Measurements from ENCODE around the gene C16orf78. TPM values are rescaled to one million over a fixed set of nuclear protein-coding genes. Genes with fewer than 3 reads are reported as not detected.

The C16orf78 gene
- total RNA-seq, 4 donors from 2014 or later, result not detected

DNA sequence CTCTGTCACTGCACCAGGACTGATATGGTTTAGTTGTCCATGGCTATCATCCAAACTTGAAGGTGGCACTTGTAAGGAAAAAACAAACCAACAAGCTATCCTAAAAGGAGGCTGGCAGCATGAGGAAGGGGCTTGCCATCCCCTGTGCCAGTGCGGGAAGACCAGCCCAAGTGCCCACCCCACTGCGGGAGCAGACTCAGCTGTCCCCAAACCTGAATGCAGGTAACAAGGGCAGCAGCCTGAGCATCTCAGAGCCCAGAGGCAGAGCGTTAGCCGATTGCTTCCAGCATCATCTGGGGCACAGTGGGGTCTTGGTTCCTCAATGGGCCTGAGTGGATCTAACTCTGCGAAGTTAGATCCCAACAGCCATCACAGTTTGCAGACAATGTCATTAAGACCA lies 29.2 kb upstream of the C16orf78 start:
- TF ChIP-seq CTCF (IDR thresholded peaks at IDR 0.05) (no peak), POLR2A (IDR thresholded peaks at IDR 0.05) (no peak)
- intact Hi-C loops (cut with DNase I; ENCODE audit: low total_unique reads), result no loop called here
- Histone ChIP-seq H3K27ac (no peak overlapping the region), H3K4me3 (no peak overlapping the region), H3K27me3 (no peaks in the 10 kb centered on the region), H3K36me3 (no peaks in the 10 kb centered on the region), H3K9me3 (no peaks in the 10 kb centered on the region), H3K4me1 (no peaks in the 10 kb centered on the region)
- DNase-seq, result no peak

GRCh38 chr16:49345829-49346228 lies 27.8 kb upstream of the C16orf78 start:
- Histone ChIP-seq H3K4me3 (no peak overlapping the region), H3K36me3 (no peaks in the 10 kb centered on the region), H3K27ac (no peak overlapping the region), H3K9me3 (no peaks in the 10 kb centered on the region), H3K4me1 (no peaks in the 10 kb centered on the region), H3K27me3 (no peaks in the 10 kb centered on the region)
- no peak for DNase-seq
- intact Hi-C loops (cut with DNase I; ENCODE audit: low total_unique reads), result no loop called here
- TF ChIP-seq CTCF (IDR thresholded peaks at IDR 0.05) (no peak), POLR2A (IDR thresholded peaks at IDR 0.05) (no peak)

DNA sequence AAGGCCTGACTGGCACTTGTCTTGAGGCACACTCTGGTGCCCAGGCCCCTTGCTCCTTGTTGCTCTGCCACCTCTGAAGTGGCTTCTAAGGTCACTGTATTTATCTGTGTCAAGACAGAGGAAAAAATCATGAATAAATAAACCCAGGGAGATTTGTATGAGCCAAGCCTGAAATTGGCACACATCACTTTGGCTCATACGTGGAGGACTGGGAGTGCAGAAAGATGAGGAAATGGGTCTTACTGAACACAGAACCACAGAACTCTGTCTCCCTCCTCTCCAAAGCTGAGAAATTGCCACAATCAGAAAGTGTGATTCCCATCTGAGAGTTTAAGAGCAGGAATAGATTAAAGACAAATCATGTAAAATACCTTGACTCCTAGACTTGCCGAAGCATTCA lies 27.1 kb upstream of the C16orf78 start:
- DNase-seq, result no peak

DNA sequence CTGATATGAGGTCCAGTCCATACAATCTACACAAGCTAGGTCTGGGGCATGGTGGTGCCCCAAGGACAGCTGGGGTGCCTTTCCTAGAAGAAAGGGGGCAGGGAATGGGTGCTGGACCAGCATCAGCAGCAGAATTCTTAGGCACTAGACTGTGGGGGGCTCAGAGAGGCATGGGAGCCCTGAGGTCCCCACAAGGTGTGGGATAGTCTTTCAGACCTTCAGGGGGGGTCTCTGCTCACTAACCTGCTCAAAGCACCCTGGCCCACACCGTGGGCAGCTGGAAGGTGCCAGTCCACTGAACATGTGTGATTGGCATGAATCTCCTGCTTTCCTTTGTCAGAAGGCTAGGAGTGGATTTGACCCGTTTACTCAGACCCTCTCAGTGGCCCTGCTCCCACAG lies 26.1 kb upstream of the C16orf78 start:
- no peak for DNase-seq
- no peak overlapping the region for H3K4me3 ChIP-seq
- H3K36me3 ChIP-seq, result no peaks in the 10 kb centered on the region
- no peak overlapping the region for H3K27ac ChIP-seq
- H3K27me3 ChIP-seq, result no peaks in the 10 kb centered on the region
- TF ChIP-seq POLR2A (IDR thresholded peaks at IDR 0.05), result no peak
- TF ChIP-seq CTCF (IDR thresholded peaks at IDR 0.05), result no peak
- H3K9me3 ChIP-seq, result no peaks in the 10 kb centered on the region
- H3K4me1 ChIP-seq, result no peaks in the 10 kb centered on the region
- intact Hi-C loops (cut with DNase I; ENCODE audit: low total_unique reads), result no loop called here

More for the DNA sequence above, 27.1 kb upstream of the C16orf78 start:
- Histone ChIP-seq H3K9me3 (no peaks in the 10 kb centered on the region), H3K27ac (no peak overlapping the region), H3K4me3 (no peak overlapping the region), H3K27me3 (no peaks in the 10 kb centered on the region), H3K4me1 (no peaks in the 10 kb centered on the region), H3K36me3 (no peaks in the 10 kb centered on the region)
- TF ChIP-seq CTCF (IDR thresholded peaks at IDR 0.05) (no peak), POLR2A (IDR thresholded peaks at IDR 0.05) (no peak)
- intact Hi-C loops (cut with DNase I; ENCODE audit: low total_unique reads), result no loop called here

GRCh38 chr16:49348408-49349176 lies 25.0 kb upstream of the C16orf78 start:
- Histone ChIP-seq H3K27ac (no peak overlapping the region), H3K36me3 (no peaks in the 10 kb centered on the region), H3K9me3 (no peaks in the 10 kb centered on the region), H3K4me1 (no peaks in the 10 kb centered on the region), H3K27me3 (no peaks in the 10 kb centered on the region), H3K4me3 (no peak overlapping the region)
- TF ChIP-seq CTCF (IDR thresholded peaks at IDR 0.05), result no peak
- TF ChIP-seq POLR2A (IDR thresholded peaks at IDR 0.05), result no peak
- no peak for DNase-seq
- intact Hi-C loops (cut with DNase I; ENCODE audit: low total_unique reads), result no loop called here
